Sigmoid colon (tissue), 4 donors: ENCODE results near the gene ZBTB4.

Experiments
- CTCF ChIP-seq, 4 experiments: fragments of 450-650 bp in 3 of 4; fragments of 200-600 bp in 1 of 4; IDR thresholded peaks; one replicate each; pipeline ENCODE4 v1.5.1; 2016 to 2019; ENCODE audit warnings: antibody characterized with exemption in 4 of 4, mild to moderate bottlenecking in 3 of 4, moderate library complexity in 2 of 4
- POLR2A ChIP-seq, 2 donors: fragments of 450-650 bp; IDR thresholded peaks; one replicate each; pipeline ENCODE4 v1.6.1; 2016; ENCODE audit warnings: antibody characterized with exemption in 2 of 2, mild to moderate bottlenecking in 2 of 2, moderate library complexity in 2 of 2
- POLR2AphosphoS5 ChIP-seq, 4 donors: sonication (generic); formaldehyde crosslinking; IDR thresholded peaks; one replicate each; pipeline ENCODE4 v1.6.1; 2017; ENCODE audit warnings: antibody characterized with exemption in 4 of 4

GRCh38 chr17:7437369-7437863 lies 42.0 kb downstream of the ZBTB4 start:
- no peak for TF ChIP-seq CTCF (IDR thresholded peaks at IDR 0.05)
- no peak for TF ChIP-seq POLR2A (IDR thresholded peaks at IDR 0.05)
- TF ChIP-seq POLR2AphosphoS5 (IDR thresholded peaks at IDR 0.05), result no peak
